G401 (cell line): ENCODE results near the gene CSAG3. TPM values are rescaled to one million over a fixed set of nuclear protein-coding genes. Genes with fewer than 3 reads are reported as not detected.
"Not testable (repeated sequence)": the region's sequence is repeated elsewhere in the genome, so short reads cannot be mapped to it uniquely, and the experiment has no call there.

ENCODE experiments used
- DNase-seq: peaks from one replicate; pipeline ENCODE4 v3.0.0-alpha.2; 2015; ENCODE audit warnings: low spot score
- in situ Hi-C: cut with HindIII; loops from 2 replicates; pipeline ENCODE4 v1.10.0; 2016; ENCODE audit warnings: low sequenced_read_pairs, mixed read lengths
- total RNA-seq: library from RNA; depleted of rRNA; stranded (reverse); fragments of >200 nt; shearing (Covaris generic); gene quantifications from 2 replicates; pipeline ENCODE4 v1.2.3, GENCODE V29; 2014; rRNA removed

CSAG3 gene
- total RNA-seq, 1 experiment from 2014 or later = not detected

DNA sequence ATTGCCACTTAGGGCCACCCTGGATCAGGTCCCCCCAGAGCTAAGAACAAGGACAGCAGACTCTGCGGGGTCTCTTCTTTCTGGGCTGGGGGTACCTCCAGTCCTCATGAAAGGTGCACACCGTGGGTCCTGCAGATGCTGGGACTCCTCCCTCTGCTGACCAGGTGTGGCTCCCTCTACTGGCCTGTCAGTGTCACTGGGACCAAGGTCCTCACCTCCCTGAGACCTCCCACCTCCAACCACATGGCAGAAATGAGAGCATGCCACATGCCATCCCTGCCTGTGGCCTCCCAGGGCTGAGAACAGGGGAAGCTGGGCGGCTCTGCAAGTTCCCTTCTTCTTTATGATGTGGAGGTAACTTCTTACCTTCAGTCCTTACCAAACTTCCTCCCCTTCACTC lies 28.0 kb downstream of the CSAG3 start:
- DNase-seq, in situ Hi-C loops: not testable (repeated sequence)

- no peak for DNase-seq
- in situ Hi-C loops = no loop called here
These were observed 39.9 kb downstream of the CSAG3 start for GRCh38 chrX:152798945-152799344.

DNA sequence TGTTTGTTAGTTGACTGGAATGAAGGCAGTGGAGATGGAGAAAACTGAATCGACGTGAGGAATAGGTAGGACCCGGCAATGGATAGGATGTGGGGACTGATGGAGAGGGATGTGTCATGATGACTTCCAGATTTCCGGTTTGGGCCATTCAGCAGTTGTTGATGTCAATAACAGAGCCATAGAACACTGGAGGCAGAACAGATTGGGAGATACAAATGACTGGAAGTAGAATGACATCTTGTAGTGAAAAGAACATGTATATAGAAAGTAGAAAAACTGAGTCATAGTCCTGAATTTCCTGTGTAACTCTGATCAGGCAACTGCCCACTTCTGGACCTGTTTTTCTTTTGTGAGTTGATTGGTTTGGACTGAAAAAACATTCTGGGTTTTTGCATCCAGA lies 47.0 kb downstream of the CSAG3 start:
- no peak for DNase-seq
- in situ Hi-C loops = loop anchor here (25.0 kb wide), 1 partner anchor 169 kb away; the partner anchor contains the start of gene GABRQ

Other genes with a start within 250 kb of the CSAG3 start
- gene GABRQ, start 121.3 kb upstream of the CSAG3 start, total RNA-seq = not detected in 2 replicates
- gene MAGEA3, start 60.4 kb upstream of the CSAG3 start, total RNA-seq = not detected in 2 replicates
- gene CSAG2, start 49.9 kb upstream of the CSAG3 start, total RNA-seq = not detected in 2 replicates
- gene MAGEA2B, start 44.6 kb upstream of the CSAG3 start, total RNA-seq = not detected in 2 replicates
- gene CSAG1, start 25.5 kb upstream of the CSAG3 start, total RNA-seq = not detected in 2 replicates
- not detected in 2 replicates for gene MAGEA12, start 25.5 kb upstream of the CSAG3 start, total RNA-seq
- not detected in 2 replicates for gene MAGEA2, start 5.4 kb upstream of the CSAG3 start, total RNA-seq
- 0.37 TPM in 1 of 2 replicates, not detected in the other for gene MAGEA6, start 10.5 kb downstream of the CSAG3 start, total RNA-seq
- gene CETN2, start 71.5 kb downstream of the CSAG3 start, total RNA-seq = 54.3 and 74.9 TPM in 2 replicates
- gene NSDHL, start 71.8 kb downstream of the CSAG3 start, total RNA-seq = 30.1 and 31.2 TPM in 2 replicates
- 0.43 TPM in 1 of 2 replicates, not detected in the other for gene ZNF185, start 138.8 kb downstream of the CSAG3 start, total RNA-seq
- gene PNMA5, start 234.9 kb downstream of the CSAG3 start, total RNA-seq = not detected in 2 replicates